HepG2 (cell line): Measurements from ENCODE around the gene MSI2. TPM values are rescaled to one million over a fixed set of nuclear protein-coding genes. Genes with fewer than 3 reads are reported as not detected.
A peak's percentile ranks its signal among the peaks of the same experiment; 100 is the strongest.

Source experiments
- ATF7-NPFF ChIP-seq: sonication (generic); formaldehyde crosslinking; IDR thresholded peaks from 2 replicates; pipeline ENCODE4 v1.8.1; 2023; ENCODE audit warnings: mild to moderate bottlenecking, low read depth, missing genetic modification reagents, moderate library complexity
- CREB1 ChIP-seq, 2 experiments: fragments of 450-650 bp in 1 of 2; IDR thresholded peaks; 2 replicates each; pipeline ENCODE4 v1.6.1; 2016 to 2017; ENCODE audit warnings: control low read depth in 1 of 2, mild to moderate bottlenecking in 1 of 2, missing compliant biosample characterization in 1 of 2, missing genetic modification characterization in 1 of 2
- FOXC1 ChIP-seq: sonication (generic); formaldehyde crosslinking; IDR thresholded peaks from 2 replicates; pipeline ENCODE4 v1.8.0; 2022; ENCODE audit warnings: mild to moderate bottlenecking, missing genetic modification reagents, borderline replicate concordance
- GABPA ChIP-seq, 2 experiments: IDR thresholded peaks; 2 replicates each; pipeline ENCODE4 v1.6.1; 2011 to 2016; ENCODE audit warnings: low read depth in 2 of 2, low read length in 1 of 2, missing biosample characterization in 1 of 2, missing genetic modification characterization in 1 of 2
- GLMP ChIP-seq: sonication (generic); formaldehyde crosslinking; IDR thresholded peaks from 2 replicates; pipeline ENCODE4 v1.9.0; 2021; ENCODE audit warnings: missing genetic modification reagents, mild to moderate bottlenecking, borderline replicate concordance
- GTF3A ChIP-seq: sonication (generic); formaldehyde crosslinking; conservative IDR thresholded peaks from 2 replicates; pipeline ENCODE4 v1.4.0; 2020; ENCODE audit warnings: mild to moderate bottlenecking, missing genetic modification reagents
- KDM4B ChIP-seq: sonication (generic); formaldehyde crosslinking; IDR thresholded peaks from 2 replicates; pipeline ENCODE4 v1.4.0; 2020; ENCODE audit warnings: missing genetic modification reagents
- KLF11 ChIP-seq: IDR thresholded peaks from 2 replicates; pipeline ENCODE4 v1.6.1; 2016; ENCODE audit warnings: missing compliant biosample characterization
- KMT2A ChIP-seq: sonication (generic); formaldehyde crosslinking; IDR thresholded peaks from 2 replicates; pipeline ENCODE4 v1.4.0; 2020; ENCODE audit warnings: missing genetic modification reagents
- NCOR1 ChIP-seq: fragments of 200-600 bp; sonication (generic); IDR thresholded peaks from 2 replicates; pipeline ENCODE4 v1.7.0; 2017; ENCODE audit warnings: antibody characterized with exemption, low read length, borderline replicate concordance
- NFKBIZ ChIP-seq: IDR thresholded peaks from 2 replicates; pipeline ENCODE4 v1.6.1; 2018; ENCODE audit warnings: missing genetic modification reagents, missing compliant biosample characterization
- NRL ChIP-seq: sonication (generic); formaldehyde crosslinking; IDR thresholded peaks from 2 replicates; pipeline ENCODE4 v1.5.0; 2020; ENCODE audit warnings: missing genetic modification reagents, mild to moderate bottlenecking, moderate library complexity, borderline replicate concordance
- SAP130 ChIP-seq: IDR thresholded peaks from 2 replicates; pipeline ENCODE4 v1.6.1; 2016; ENCODE audit warnings: low read depth
- SOX6 ChIP-seq, 2 experiments: fragments of 450-650 bp in 1 of 2; sonication (generic) in 1 of 2; formaldehyde crosslinking in 1 of 2; IDR thresholded peaks; 2 replicates each; pipeline versions ENCODE4 v1.4.0 to v1.6.1; 2017 to 2020; ENCODE audit warnings: antibody characterized with exemption in 1 of 2, mild to moderate bottlenecking in 1 of 2, missing genetic modification reagents in 1 of 2
- ZBTB21 ChIP-seq: sonication (generic); formaldehyde crosslinking; IDR thresholded peaks from 2 replicates; pipeline ENCODE4 v1.4.0; 2020; ENCODE audit warnings: missing genetic modification reagents
- ZNF331 ChIP-seq: sonication (generic); formaldehyde crosslinking; IDR thresholded peaks from 2 replicates; pipeline ENCODE4 v1.4.0; 2020; ENCODE audit warnings: missing genetic modification reagents
- ZNF354B ChIP-seq: sonication (generic); formaldehyde crosslinking; IDR thresholded peaks from 2 replicates; pipeline ENCODE4 v1.8.0; 2022; ENCODE audit warnings: mild to moderate bottlenecking, missing genetic modification reagents
- ZNF451 ChIP-seq: sonication (generic); formaldehyde crosslinking; IDR thresholded peaks from 2 replicates; pipeline ENCODE4 v1.5.0; 2020; ENCODE audit warnings: mild to moderate bottlenecking, missing genetic modification reagents
- ZNF460 ChIP-seq: sonication (generic); formaldehyde crosslinking; IDR thresholded peaks from 2 replicates; pipeline ENCODE4 v1.5.1; 2020; ENCODE audit warnings: missing genetic modification reagents, mild to moderate bottlenecking, borderline replicate concordance
- ZNF484 ChIP-seq: sonication (generic); formaldehyde crosslinking; IDR thresholded peaks from 2 replicates; pipeline ENCODE4 v1.5.1; 2020; ENCODE audit warnings: mild to moderate bottlenecking, low read depth, missing genetic modification reagents, borderline replicate concordance
- ZNF501 ChIP-seq: sonication (generic); formaldehyde crosslinking; IDR thresholded peaks from 2 replicates; pipeline ENCODE4 v1.5.1; 2020; ENCODE audit warnings: mild to moderate bottlenecking, moderate library complexity, missing genetic modification reagents
- ZNF607 ChIP-seq: sonication (generic); formaldehyde crosslinking; IDR thresholded peaks from 2 replicates; pipeline ENCODE4 v1.5.1; 2020; ENCODE audit warnings: missing genetic modification reagents, mild to moderate bottlenecking, borderline replicate concordance
- polyA plus RNA-seq, 8 experiments: library from polyadenylated mRNA; depleted of rRNA in 3 of 8; stranded (reverse) in 7 of 8; unstranded in 1 of 8; fragments of >200 nt; fragmentation: Illumina TruSeq in 4 of 8; extraction: Trizol in 4 of 8; gene quantifications; 2 replicates each; pipeline versions ENCODE4 v1.2.1 to v1.2.3, GENCODE V29; 2011 to 2016; ENCODE audit warnings: low read depth in 4 of 8, missing spikeins in 1 of 8, mixed read lengths in 1 of 8; ENCODE audit not compliant: insufficient read depth in 1 of 8
- total RNA-seq, 5 experiments: library from RNA; depleted of rRNA; stranded (reverse); fragments of >200 nt; fragmentation: Illumina TruSeq; extraction: Trizol; gene quantifications; 2 replicates each; pipeline ENCODE4 v1.2.3, GENCODE V29; 2016; ENCODE audit warnings: low read depth in 1 of 5
- TF ChIP-seq, protein P1 (sequence below): sonication (generic); formaldehyde crosslinking; IDR thresholded peaks from 2 replicates; pipeline ENCODE4 v1.4.0; 2020; ENCODE audit warnings: mild to moderate bottlenecking, missing genetic modification reagents
- TF ChIP-seq, protein P2 (sequence below): IDR thresholded peaks from 2 replicates; pipeline ENCODE4 v1.6.1; 2016; ENCODE audit warnings: mild to moderate bottlenecking, missing biosample characterization, missing genetic modification reagents
- TF ChIP-seq, protein P3 (sequence below): sonication (generic); formaldehyde crosslinking; IDR thresholded peaks from 2 replicates; pipeline ENCODE4 v1.8.1; 2023; ENCODE audit warnings: mild to moderate bottlenecking, moderate library complexity, missing genetic modification reagents

MSI2 gene
- total and polyA plus RNA-seq, 2 of the 13 experiments (the other 11 are each of a cell fraction or from before 2014, with no cell fraction given), result 77.5 to 78.4 TPM

GRCh38 chr17:57580055-57580739, 323.9 kb downstream of the MSI2 start (continued):
- no peak for TF ChIP-seq GLMP (CRISPR knock-in tag)
- no peak for TF ChIP-seq ZNF354B (CRISPR knock-in tag)
- TF ChIP-seq, protein P1, sequence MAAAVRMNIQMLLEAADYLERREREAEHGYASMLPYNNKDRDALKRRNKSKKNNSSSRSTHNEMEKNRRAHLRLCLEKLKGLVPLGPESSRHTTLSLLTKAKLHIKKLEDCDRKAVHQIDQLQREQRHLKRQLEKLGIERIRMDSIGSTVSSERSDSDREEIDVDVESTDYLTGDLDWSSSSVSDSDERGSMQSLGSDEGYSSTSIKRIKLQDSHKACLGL (CRISPR knock-in tag), result no peak
- no peak for TF ChIP-seq GTF3A (CRISPR knock-in tag)
- TF ChIP-seq, protein P2, sequence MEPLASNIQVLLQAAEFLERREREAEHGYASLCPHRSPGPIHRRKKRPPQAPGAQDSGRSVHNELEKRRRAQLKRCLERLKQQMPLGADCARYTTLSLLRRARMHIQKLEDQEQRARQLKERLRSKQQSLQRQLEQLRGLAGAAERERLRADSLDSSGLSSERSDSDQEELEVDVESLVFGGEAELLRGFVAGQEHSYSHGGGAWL (CRISPR knock-in tag), result 0 out of 2 replicates have a peak, but pooled peaks have one; percentile 60
- no peak for TF ChIP-seq KLF11
- TF ChIP-seq FOXC1, result peak; percentile 94
- peak; percentile 61; the same call in 1 of the 2 replicates for TF ChIP-seq NCOR1
- peak; percentile 90; the same call in 1 of the 2 replicates for TF ChIP-seq NRL (CRISPR knock-in tag)
- peak; percentile 86; the same call in 1 of the 2 replicates for TF ChIP-seq KDM4B (CRISPR knock-in tag)
- peak; percentile 51; the same call in 1 of the 2 replicates for TF ChIP-seq ZNF460
- no peak for TF ChIP-seq ZNF607 (CRISPR knock-in tag)
- no peak for TF ChIP-seq SOX6 (IDR thresholded peaks at IDR 0.05)
- peak; percentile 98 for TF ChIP-seq SOX6 (CRISPR knock-in tag; IDR thresholded peaks at IDR 0.05)
- no peak for TF ChIP-seq GABPA (IDR thresholded peaks at IDR 0.05; ENCODE audit: low read depth, low read length)
- peak; percentile 73 for TF ChIP-seq GABPA (CRISPR knock-in tag; IDR thresholded peaks at IDR 0.05; ENCODE audit: low read depth)
- peak; percentile 58 for TF ChIP-seq SAP130 (CRISPR knock-in tag)
- TF ChIP-seq, protein P3, sequence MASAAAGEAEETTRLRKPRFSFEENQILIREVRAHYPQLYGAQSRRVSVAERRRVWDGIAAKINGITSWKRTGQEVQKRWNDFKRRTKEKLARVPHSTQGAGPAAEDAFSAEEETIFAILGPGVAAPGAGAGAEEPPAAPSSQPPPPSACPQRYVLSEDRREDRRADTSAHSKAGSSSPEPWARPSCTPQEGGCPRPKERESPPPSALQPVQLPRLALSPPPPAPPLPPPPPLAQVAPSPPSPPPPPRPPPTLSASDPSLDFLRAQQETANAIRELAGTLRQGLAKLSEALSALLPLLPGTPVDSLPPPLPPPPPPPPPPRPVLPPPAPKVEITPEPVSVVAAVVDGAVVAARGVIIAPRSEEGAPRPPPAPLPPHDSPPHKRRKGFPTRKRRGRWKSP (CRISPR knock-in tag), result peak; percentile 83
- TF ChIP-seq ZBTB21, result no peak
- no peak for TF ChIP-seq ATF7-NPFF (CRISPR knock-in tag)
- TF ChIP-seq ZNF484 (CRISPR knock-in tag), result no peak
- TF ChIP-seq ZNF501 (CRISPR knock-in tag), result peak; percentile 32; the same call in 1 of the 2 replicates
- 0 out of 2 replicates have a peak, but pooled peaks have one; percentile 72 for TF ChIP-seq NFKBIZ (CRISPR knock-in tag)
- no peak for TF ChIP-seq CREB1 (IDR thresholded peaks at IDR 0.05)
- no peak for TF ChIP-seq CREB1 (CRISPR knock-in tag; IDR thresholded peaks at IDR 0.05)
- peak; percentile 68 for TF ChIP-seq ZNF331 (CRISPR knock-in tag)
- TF ChIP-seq ZNF451 (CRISPR knock-in tag), result no peak
- TF ChIP-seq KMT2A, result peak; percentile 44; the same call in 1 of the 2 replicates
